A204.1 (cell line): ENCODE measurements around the gene TRAPPC11.
A peak's percentile ranks its signal among the peaks of the same experiment; 100 is the strongest.
"Not testable (repeated sequence)": the region's sequence is repeated elsewhere in the genome, so short reads cannot be mapped to it uniquely, and the experiment has no call there.

Experiments used
- FAIRE-seq: peaks from 2 replicates; lab custom pipeline; 2012; peaks lifted over from hg19 to GRCh38; lab: Jason Lieb, UNC

Gene TRAPPC11

GRCh38 chr4:183659029-183659871 is at the start of gene TRAPPC11, which contains the start of gene RWDD4:
Gene TRAPPC11, plus strand, starts transcription at chr4:183659293. Its CDS starts 4,575 bp downstream, at chr4:183663868.
Gene RWDD4, minus strand, starts transcription at chr4:183659185. Its CDS starts 233 bp downstream, at chr4:183658952.
- peak; percentile 35 for FAIRE-seq

- FAIRE-seq, result no peak
Measured at GRCh38 chr4:183610033-183610432, 49.1 kb upstream of the TRAPPC11 start.

GRCh38 chr4:183610613-183611012 is 48.5 kb upstream of the TRAPPC11 start:
- no peak for FAIRE-seq

DNA sequence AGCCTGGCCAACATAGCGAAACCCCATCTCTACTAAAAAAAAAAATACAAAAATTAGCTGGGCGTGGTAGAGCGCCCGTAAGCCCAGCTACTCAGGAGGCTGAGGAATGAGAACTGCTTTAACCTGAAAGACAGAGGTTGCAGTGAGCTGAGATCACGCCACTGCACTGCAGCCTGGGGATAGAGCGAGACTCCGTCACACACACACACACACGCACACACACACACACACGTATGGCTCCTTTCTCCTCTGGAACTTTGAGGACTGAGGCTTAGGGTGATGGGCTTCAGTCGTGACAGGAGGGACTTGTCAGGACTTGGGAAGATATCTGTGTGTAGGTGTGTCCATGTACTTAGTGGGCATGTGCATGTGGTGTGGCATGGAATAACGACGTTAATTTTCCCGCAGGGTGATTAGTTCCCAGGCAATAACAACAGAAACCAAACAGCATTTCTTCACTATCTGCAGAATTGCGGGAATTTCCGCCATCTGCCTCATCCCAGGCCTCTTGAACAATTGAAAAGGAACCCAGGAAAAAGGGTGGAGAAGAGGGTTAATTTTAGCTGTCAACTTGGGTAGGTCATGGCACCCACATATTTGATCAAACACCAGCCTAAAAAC is 47.8 kb upstream of the TRAPPC11 start:
- no peak for FAIRE-seq

DNA sequence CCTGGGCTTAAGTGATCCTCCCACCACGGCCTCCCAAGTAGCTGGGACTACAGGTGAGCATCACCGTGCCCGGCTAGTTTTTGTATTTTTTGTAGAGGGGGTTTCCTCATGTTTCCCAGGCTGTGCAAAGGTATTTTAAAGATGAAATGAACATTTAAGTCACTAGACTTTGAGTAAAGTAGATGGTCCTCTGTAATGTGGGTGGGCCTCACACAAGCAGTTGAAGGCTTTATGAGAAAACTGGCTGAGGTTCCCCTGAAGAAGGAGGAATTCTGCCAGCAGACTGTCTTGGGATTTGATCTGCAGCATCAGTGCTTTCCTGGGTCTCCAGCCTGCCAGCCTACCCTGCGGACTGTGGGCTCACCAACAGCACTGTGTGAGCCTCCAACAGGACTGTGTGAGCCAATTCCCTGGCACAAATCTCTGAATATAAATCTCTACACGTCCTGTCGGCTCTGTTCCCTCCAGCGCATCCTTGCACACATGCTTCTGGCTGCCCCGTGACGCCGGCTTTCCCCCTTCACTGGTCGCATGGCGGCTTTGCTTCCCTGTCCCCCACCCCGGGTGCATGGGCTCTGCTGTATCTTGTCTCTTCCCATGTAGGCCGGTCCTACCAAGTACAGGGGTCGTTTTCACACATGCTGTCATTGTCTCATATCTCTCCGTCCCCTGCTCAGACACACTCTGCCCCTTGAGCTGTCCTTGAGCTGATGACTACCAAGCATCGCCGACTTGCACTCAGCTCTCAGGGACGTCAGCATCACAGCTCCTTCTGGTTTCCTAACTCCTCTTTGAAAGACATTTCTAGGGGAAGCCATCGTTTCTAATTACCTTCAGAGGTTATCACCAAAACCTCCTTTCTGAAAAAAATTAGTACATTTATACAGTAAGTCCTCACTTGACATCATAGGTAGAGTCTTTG is 46.5 kb upstream of the TRAPPC11 start:
- FAIRE-seq, result no peak

DNA sequence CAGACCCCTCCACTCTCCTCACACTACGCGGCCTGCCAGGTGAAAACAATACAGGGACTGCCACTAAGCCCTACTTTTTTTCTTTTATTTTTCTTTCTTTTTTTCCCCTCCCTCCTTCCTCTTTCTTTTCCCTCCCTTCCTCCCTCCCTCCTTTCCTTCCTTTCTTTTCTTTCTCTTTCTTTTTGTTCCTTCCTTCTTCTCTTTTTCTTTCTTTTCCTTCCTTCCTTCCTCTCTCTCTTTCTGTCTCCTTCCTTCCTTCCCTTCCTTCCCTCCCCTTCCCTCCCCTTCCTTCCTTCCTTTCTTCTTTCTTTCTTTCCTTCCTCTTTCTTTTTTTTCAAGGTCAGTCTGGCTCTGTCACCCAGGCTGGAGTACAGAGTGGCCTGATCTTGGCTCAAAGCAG is 42.0 kb upstream of the TRAPPC11 start:
- FAIRE-seq, result no peak

- no peak for FAIRE-seq
Measured at GRCh38 chr4:183618681-183619080, 40.4 kb upstream of the TRAPPC11 start.

DNA sequence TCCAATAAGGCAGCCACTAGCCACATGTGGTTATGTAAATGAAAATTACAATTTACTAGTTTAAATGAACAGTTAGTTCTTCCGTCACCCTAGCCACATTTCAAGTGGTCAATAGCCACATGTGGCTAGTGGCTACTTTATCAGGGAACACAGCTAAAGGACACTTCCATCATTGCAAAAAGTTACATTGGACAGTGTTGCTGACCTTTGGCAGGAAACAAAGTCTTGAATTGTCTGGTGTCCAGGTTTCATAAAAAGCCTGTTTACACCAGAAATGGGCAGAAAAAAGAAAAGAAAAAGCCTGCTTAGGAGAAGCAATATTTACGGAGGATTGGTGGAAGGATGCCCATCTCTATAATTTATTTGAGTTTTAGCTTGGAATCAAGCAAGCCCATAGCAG is 38.7 kb upstream of the TRAPPC11 start:
- no peak for FAIRE-seq

- no peak for FAIRE-seq
Measured at GRCh38 chr4:183621875-183622274, 37.2 kb upstream of the TRAPPC11 start.

DNA sequence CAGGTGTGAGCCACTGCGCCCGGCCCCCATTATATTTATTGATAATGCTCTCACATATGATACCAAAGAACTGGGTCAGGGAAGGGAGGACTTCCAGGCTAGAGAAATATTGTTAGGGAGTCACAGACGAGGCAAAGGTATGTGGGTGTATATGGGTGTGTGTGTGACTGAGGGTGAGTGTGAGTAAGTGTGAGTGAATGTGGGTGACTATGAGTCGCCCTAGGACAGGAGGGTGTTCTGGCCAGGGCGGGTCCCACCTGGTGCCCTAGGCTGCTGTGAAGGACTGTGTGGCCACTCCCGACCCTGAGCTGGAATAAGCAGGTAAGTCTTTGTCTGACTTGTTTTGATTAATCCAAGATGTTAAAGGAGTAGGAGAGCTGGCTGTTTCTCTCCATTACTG is 34.5 kb upstream of the TRAPPC11 start:
- FAIRE-seq, result no peak

DNA sequence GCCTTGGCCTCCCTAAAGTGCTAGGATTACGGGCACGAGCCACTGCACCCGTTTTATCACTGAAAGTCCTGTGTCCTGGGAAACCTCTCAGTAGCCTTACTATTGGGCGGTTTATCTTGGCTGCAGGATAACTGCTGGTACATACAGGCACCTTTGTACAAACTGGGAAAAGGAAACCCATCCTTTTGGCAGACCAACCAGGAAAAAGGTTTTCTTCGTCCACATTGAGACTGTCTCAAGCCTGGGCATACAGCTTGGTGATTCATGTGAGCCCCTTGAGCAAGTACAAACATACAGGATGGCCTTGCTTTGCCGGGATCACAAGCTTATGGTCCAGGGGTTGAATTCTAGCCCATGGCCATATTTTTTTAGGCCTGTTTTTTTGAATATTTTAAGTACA is 32.9 kb upstream of the TRAPPC11 start:
- FAIRE-seq, result no peak

- not testable (repeated sequence) for FAIRE-seq
Measured at GRCh38 chr4:183627286-183627685, 31.8 kb upstream of the TRAPPC11 start.

- no peak for FAIRE-seq
Measured at GRCh38 chr4:183627979-183628588, 31.0 kb upstream of the TRAPPC11 start.

DNA sequence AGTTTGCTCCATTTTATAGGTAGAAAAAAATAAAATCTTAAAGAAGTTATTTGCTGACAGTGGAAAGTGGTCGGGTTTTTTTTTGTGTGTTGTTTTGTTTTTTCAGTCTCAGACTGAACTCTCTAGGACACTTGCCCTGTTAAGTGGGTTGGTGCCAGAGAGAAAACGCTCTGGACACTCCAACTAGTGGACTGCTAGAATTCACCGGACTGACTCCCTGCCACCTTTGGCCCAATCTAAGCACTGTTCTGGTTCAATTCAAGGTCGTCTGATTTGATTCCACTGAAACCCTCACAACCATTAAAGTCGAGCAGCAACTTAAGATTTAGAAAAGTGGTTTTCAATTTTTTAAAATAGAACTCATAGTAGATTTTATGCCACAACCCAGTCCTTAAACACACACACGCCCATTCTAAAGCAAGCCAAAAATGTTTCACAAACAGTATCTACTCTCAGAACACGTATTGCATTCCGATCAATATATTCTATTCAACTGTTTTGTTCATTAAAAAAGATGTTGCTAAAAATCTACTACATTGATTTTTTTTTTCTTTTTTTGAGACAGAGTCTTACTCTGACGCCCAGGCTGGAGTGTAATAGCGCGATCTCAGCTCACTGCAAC is 27.4 kb upstream of the TRAPPC11 start:
- FAIRE-seq, result no peak

GRCh38 chr4:183632689-183633088 is 26.4 kb upstream of the TRAPPC11 start:
- FAIRE-seq, result no peak

- FAIRE-seq, result no peak
Measured at GRCh38 chr4:183633476-183634400, 25.4 kb upstream of the TRAPPC11 start.

DNA sequence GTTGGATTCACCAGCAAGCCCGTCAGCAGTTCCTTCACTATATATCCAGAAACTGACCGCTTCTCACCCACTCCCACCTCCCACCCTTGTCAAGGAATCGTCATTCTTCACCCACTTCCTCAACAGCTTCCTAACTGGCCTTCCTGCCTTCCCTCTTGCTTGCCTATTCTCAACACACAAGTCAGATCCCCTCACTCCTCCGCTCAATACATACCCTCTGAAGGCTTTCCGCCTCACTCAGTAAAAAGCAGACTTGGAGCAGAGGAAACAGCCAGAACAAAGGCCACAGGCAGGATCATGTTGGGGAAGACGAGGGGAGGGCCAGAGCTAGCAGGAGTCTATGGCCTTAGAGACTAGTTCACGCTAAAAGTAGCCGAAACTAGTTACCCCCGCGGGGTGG is 23.8 kb upstream of the TRAPPC11 start:
- no peak for FAIRE-seq

DNA sequence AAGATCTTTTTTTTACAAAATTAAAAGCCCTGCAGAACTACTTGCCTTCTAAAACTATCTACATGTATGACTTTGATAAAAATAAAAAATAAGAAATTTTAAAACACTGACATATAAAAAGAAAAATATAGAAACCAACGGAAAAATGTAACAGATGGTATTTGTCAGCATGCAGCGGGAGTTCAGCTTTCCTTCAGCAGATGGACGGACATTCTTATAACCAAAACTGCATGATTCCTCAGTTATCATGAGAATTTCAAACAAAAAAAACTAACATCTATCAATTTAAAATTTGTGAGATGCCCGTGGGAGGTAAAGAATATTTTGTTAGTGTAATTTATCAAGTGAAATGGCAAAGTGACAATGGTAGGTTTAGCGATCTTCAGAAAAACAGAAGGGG is 23.4 kb upstream of the TRAPPC11 start:
- FAIRE-seq, result no peak

DNA sequence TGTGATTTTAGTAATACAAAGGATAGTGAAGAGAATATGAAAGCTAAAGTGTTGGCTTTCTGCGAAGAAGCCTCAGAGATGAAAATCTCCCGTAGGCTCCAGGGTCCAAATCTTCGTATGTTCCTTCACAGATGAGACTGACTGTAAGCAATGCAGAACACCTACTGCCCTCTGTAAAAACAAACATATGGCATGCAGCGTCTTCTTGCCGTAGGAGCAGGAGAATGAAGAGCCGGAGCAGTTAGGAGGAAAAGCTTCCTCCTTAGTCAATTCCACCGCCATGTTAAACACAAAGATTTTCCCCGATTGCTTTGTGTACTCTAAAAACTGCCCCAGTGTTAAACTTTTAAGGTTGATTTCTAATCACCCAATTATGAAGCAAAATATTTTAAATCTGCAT is 22.6 kb upstream of the TRAPPC11 start:
- no peak for FAIRE-seq

DNA sequence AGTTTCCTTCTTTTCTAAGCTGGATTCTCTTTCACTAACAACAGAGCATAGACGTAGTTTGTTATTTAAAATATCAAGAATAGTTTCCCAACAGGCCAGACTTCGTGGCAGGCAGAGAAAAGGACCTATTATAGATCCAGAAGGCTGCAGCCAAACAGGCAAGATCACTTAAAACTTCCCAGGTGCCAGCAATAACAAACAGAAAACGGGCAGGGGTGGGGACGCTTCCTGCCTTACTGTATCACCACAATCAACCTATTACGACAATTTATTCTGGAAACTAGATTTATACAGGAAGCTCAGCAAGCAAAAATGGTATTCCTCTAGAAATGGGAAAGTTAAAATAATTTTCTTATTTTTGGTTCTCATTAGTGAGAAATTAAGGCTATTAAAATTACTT is 22.2 kb upstream of the TRAPPC11 start:
- no peak for FAIRE-seq

DNA sequence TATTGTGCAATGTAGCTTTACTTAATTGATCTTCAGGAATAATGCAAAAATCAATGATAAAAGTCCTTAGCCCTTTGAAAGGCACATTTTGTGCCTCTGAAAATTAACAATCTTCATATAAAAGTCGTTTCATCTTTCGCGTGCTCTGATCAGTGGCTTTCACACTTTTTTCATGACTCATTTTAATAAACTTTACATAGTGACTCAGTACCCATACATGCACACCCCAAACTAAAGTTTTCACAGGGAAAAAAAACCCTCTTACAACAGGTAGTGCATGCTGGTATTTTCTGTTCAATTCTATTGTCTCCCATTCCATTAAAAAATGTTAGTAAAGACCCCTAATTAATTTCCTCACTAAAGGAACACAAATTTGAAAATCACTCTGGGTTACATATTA is 21.6 kb upstream of the TRAPPC11 start:
- FAIRE-seq, result no peak
